Left forelimb (tissue), 1 donor: Measurements from ENCODE around the gene ASL.
A peak's percentile ranks its signal among the peaks of the same experiment; 100 is the strongest.
"Not testable (repeated sequence)": the region's sequence is repeated elsewhere in the genome, so short reads cannot be mapped to it uniquely, and the experiment has no call there.

ENCODE experiments used
- DNase-seq: peaks from one replicate; pipeline ENCODE4 v3.0.0-alpha.2; 2018; ENCODE audit warnings: low spot score

Gene ASL

DNA sequence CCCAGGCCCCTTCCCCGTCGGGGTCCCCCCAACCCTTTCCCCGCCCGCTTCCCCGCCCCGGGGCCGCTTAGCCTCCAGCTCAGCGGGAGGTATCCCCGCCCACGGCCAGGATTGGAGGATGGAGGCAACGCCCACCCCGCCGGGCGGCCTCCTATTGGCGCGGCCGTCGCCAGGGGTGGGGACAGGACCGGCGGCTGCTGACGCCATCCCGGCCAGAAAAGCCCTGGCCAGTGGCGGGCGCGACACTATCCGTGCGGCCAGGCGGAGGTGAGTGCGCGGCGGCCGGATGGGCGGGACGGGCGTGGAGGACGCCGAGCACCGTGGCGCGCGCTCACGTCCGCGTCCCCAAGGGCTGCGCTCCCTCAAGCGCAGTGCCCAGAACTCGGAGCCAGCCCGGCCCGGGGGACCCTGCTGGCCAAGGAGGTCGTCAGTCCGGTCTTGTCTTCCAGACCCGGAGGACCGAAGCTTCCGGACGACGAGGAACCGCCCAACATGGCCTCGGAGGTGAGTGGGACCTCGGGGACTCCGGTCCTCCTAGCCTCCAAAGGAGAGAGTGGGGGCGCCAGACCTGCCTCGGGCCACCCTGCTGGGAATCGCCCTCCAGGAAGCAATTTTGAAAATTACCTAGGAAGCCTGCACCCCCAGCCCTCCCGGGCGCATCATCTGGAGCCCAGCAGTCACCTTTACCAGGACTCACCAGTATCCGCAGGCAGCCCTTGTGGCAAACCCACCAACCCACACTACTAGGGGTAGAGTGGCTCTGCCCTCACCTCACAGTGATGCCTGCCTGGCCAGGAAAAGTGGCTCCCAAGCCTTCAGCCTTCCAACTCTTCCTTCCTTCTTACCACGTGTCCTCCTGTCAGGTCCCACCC, at the start of gene ASL:
ASL (plus strand) TSS at position 230 of the 872 bp plus-strand sequence; CDS start at position 493, 263 bp downstream.
- peak; percentile 92 for DNase-seq

DNA sequence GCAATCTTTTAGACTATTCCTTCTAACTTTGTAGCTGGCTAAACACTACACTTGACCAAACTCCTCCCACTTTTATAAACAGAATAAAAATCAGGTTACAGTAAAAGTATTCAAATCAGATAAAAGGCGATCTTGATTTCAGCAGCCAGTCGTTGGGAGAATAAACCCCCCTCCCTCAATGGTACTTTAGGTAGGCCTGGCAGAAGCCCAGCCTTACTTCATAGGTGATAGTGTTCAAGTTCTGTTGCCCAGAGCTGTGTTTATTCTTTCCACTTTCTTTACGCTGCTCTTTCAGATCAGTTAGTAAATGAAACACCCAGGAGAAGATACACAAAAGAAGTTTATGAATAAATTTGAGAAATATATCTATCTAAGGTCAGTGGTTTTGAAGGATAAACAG, 47.3 kb upstream of the ASL start:
- DNase-seq, result not testable (repeated sequence)

GRCh38 chr7:66033471-66034385, 41.9 kb upstream of the ASL start:
- no peak for DNase-seq

DNA sequence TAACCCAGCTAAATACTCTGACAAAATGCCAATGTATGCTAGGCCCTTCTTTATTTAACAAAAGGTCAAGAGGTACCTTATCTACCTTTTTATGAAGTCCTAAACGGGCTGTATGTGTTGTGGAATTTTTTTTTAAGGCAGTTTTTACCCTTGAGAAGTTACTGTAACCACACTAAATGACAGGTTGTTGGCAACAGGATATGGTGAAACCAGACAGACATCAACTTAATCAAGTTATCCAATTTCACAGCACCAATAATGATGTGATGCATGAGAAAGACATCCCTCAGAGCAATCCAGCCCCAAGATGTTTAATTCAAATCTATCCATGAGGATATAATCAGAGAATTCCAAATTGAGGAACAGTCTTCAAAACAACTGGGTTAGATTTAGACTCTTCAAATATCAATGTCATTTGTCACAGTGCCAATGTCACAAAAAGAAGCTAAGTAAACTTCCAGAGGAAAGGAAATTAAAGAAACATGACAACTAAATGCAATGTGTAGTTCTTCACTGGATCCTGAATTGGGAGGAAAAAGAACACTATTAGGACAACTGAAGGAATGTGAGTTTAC, 41.1 kb upstream of the ASL start:
- not testable (repeated sequence) for DNase-seq

- DNase-seq, result no peak
These were observed 39.2 kb upstream of the ASL start for GRCh38 chr7:66036382-66036781.

DNA sequence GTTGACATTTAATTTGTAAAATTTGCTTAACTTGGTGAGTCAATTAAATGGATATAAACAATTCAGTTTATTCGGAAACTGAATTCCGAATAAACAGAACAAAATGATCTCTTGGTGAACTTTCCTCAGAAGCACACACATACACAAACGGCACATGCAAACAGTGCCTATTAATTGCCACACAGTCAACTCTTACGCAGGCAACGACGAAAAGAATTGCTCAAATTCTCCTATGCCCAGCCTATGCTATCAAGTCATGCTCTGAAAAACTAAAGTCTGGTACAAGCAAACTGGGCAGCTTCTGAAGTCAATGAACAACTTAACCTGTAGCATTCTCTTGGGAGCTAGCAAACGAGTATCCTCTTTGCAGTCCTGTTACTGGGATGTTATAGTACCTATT, 38.8 kb upstream of the ASL start:
- no peak for DNase-seq

GRCh38 chr7:66039094-66039670, 36.4 kb upstream of the ASL start:
- DNase-seq, result no peak

GRCh38 chr7:66043681-66044497, 31.7 kb upstream of the ASL start:
- peak; percentile 72 for DNase-seq

DNA sequence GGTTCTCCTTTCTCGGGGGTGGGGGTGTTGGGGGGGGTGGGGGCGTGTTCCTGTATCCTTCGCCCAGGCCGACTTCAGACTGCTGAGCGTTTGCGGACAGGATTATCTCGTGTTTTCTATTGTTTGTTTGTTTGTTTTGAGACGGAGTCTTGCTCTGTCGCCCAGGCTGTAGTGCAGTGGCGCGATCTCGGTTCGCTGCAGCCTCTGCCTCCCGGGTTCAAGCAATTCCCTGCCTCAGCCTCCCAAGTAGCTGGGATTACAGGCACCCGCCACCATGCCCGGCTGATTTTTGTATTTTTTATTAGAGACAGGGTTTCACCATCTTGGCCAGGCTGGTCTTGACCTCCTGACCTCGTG, 31.1 kb upstream of the ASL start:
- DNase-seq, result not testable (repeated sequence)

- no peak for DNase-seq
These were observed 28.2 kb upstream of the ASL start for GRCh38 chr7:66047426-66047825.

- DNase-seq, result not testable (repeated sequence)
These were observed 25.7 kb upstream of the ASL start for GRCh38 chr7:66049886-66050285.

- DNase-seq, result no peak
These were observed 25.2 kb upstream of the ASL start for GRCh38 chr7:66050337-66050957.

GRCh38 chr7:66050990-66051448, 24.6 kb upstream of the ASL start:
- DNase-seq, result no peak

GRCh38 chr7:66052447-66052846, 23.2 kb upstream of the ASL start:
- no peak for DNase-seq

GRCh38 chr7:66054063-66054462, 21.6 kb upstream of the ASL start:
- no peak for DNase-seq

GRCh38 chr7:66055321-66055956, 20.2 kb upstream of the ASL start:
- DNase-seq, result no peak

DNA sequence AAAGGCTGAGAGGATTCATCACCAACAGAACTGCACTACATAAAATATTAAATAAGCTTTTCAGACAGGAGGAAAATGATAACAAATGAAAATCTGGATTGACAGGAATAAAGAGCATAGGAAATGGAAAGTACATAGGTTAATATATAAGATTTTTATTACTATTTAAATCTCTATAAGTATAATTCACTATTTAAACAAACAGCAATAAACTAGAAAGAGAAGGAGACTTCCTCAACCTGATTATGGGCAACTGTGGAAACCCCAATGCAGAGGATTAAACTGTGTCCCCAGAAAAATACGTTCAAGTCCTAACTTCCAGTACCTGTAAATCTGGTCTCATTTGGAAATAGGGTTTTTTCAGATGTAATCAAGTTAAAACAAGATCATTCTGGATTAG, 14.8 kb upstream of the ASL start:
- no peak for DNase-seq

- no peak for DNase-seq
These were observed 5.9 kb upstream of the ASL start for GRCh38 chr7:66069732-66070131.

DNA sequence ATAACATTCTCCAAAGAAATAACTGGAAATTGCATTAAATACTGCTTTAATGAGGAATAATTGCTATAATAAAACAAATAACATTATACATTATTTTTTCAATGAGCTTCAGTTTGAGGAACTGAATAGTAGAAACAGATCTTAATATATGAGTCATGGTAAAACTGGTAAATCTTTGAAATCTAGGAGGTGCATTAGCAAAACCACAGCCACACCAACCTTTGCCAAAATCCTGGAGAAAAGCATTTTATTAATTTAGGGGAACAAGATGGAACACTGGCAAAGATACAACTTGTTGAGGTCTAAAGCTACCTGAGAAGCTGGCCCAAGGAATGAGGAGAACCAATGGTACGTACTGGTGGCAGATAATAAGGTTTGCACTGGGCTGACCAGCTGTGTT, 5.4 kb upstream of the ASL start:
- no peak for DNase-seq

DNA sequence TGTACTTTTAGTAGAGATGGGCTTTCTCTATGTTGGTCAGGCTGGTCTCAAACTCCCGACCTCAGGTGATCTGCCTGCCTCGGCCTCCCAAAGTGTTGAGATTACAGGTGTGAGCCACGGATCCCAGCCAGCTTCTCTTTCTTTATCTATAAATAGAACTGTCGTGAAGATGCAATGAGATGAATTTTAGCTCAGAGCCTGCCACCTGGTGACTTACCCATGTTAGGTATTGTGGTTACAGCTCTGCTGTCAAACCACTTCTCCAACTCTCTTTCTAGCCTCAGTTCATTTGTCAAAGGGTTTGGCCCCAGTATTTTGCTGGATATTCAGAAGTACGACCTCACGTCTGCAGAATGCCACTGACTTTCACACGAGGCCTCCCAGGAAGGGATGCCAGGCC, 3.4 kb upstream of the ASL start:
- not testable (repeated sequence) for DNase-seq
